Smooth muscle cell (in vitro differentiated cells): ENCODE data around the gene SLC2A9. TPM values are rescaled to one million over a fixed set of nuclear protein-coding genes. Genes with fewer than 3 reads are reported as not detected.

Source experiments
- DNase-seq: peaks from one replicate; lab custom pipeline; 2025; ENCODE audit not compliant: unreplicated experiment; lab: John Stamatoyannopoulos, UW
- H2AFZ ChIP-seq: fragments of 200-600 bp; sonication (generic); 2 replicates; pipeline ENCODE4 v1.6.0; 2016; ENCODE audit warnings: antibody characterized with exemption, low read depth, mild to moderate bottlenecking
- H3F3A ChIP-seq: fragments of 200-600 bp; sonication (generic); 2 replicates; pipeline ENCODE4 v1.6.0; 2017; ENCODE audit warnings: antibody characterized with exemption, low read depth
- H3K27ac ChIP-seq: fragments of 200-600 bp; sonication (generic); 2 replicates; pipeline ENCODE4 v1.5.1; 2016; ENCODE audit warnings: low read depth, mild to moderate bottlenecking
- H3K27me3 ChIP-seq: fragments of 200-600 bp; sonication (generic); 2 replicates; pipeline ENCODE4 v1.6.1; 2016; ENCODE audit warnings: low read depth, mild to moderate bottlenecking
- H3K36me3 ChIP-seq: fragments of 200-600 bp; sonication (generic); 2 replicates; pipeline ENCODE4 v1.5.1; 2016; ENCODE audit warnings: low read depth
- H3K4me1 ChIP-seq: fragments of 200-600 bp; sonication (generic); 2 replicates; pipeline ENCODE4 v1.5.1; 2016; ENCODE audit warnings: low read depth
- H3K4me2 ChIP-seq: fragments of 200-600 bp; sonication (generic); 2 replicates; pipeline ENCODE4 v1.6.0; 2016; ENCODE audit warnings: mild to moderate bottlenecking
- H3K4me3 ChIP-seq: fragments of 200-600 bp; sonication (generic); 2 replicates; pipeline ENCODE4 v1.5.1; 2016; ENCODE audit warnings: mild to moderate bottlenecking
- H3K79me2 ChIP-seq: fragments of 200-600 bp; sonication (generic); 2 replicates; pipeline ENCODE4 v1.6.0; 2016; ENCODE audit warnings: low read depth, mild to moderate bottlenecking
- H3K9ac ChIP-seq: fragments of 200-600 bp; sonication (generic); 2 replicates; pipeline ENCODE4 v1.6.0; 2016; ENCODE audit warnings: low read depth
- H3K9me3 ChIP-seq: fragments of 200-600 bp; sonication (generic); replicated peaks from 2 replicates; pipeline ENCODE4 v1.5.1; 2016; ENCODE audit warnings: low read depth
- H4K20me1 ChIP-seq: fragments of 200-600 bp; sonication (generic); 2 replicates; pipeline ENCODE4 v1.6.0; 2016; ENCODE audit warnings: low read depth
- WGBS: methylation state at CpG from one replicate; pipeline ENCODE4 v1.1.7; 2016; ENCODE audit warnings: low lambda C conversion rate; 5-methylcytosine and 5-hydroxymethylcytosine counted together
- polyA plus RNA-seq: library from polyadenylated mRNA; unstranded; fragments of >200 nt; fragmentation: Nextera tagmentation; extraction: Ambion mirVana; gene quantifications from 2 replicates; pipeline ENCODE4 v1.2.1, GENCODE V29; 2016
- total RNA-seq: library from RNA; depleted of rRNA; stranded (reverse); fragments of >200 nt; gene quantifications from 2 replicates; pipeline ENCODE4 v1.2.3, GENCODE V29; 2014
- TF ChIP-seq, protein P1 (sequence below): fragments of 200-600 bp; sonication (generic); IDR thresholded peaks from 2 replicates; pipeline ENCODE4 v1.5.1; 2017; ENCODE audit warnings: borderline replicate concordance, mild to moderate bottlenecking, antibody characterized with exemption; ENCODE audit not compliant: insufficient read depth, poor library complexity, severe bottlenecking

SLC2A9 gene
- total and polyA plus RNA-seq, 2 experiments from 2014 or later: 1.3 to 2.2 TPM

- H3K4me1 ChIP-seq: no peaks in the 10 kb centered on the region
- H4K20me1 ChIP-seq: no peaks in the 10 kb centered on the region
- DNase-seq: no peak
- H3K9ac ChIP-seq: no peak overlapping the region
- H3K79me2 ChIP-seq: no peaks in the 10 kb centered on the region
- no peaks in the 10 kb centered on the region for H3K36me3 ChIP-seq
- 82% methylated on average over 2 of the region's 2 CpGs for WGBS
- H3K9me3 ChIP-seq: peaks cover 3% of the 10 kb centered on the region
- no peak overlapping the region for H3K4me3 ChIP-seq
- no peaks in the 10 kb centered on the region for H3K27me3 ChIP-seq
- H3F3A ChIP-seq: no peaks in the 10 kb centered on the region
- TF ChIP-seq, protein P1, sequence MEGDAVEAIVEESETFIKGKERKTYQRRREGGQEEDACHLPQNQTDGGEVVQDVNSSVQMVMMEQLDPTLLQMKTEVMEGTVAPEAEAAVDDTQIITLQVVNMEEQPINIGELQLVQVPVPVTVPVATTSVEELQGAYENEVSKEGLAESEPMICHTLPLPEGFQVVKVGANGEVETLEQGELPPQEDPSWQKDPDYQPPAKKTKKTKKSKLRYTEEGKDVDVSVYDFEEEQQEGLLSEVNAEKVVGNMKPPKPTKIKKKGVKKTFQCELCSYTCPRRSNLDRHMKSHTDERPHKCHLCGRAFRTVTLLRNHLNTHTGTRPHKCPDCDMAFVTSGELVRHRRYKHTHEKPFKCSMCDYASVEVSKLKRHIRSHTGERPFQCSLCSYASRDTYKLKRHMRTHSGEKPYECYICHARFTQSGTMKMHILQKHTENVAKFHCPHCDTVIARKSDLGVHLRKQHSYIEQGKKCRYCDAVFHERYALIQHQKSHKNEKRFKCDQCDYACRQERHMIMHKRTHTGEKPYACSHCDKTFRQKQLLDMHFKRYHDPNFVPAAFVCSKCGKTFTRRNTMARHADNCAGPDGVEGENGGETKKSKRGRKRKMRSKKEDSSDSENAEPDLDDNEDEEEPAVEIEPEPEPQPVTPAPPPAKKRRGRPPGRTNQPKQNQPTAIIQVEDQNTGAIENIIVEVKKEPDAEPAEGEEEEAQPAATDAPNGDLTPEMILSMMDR: no peak
- no peak overlapping the region for H3K4me2 ChIP-seq
- H3K27ac ChIP-seq: no peak overlapping the region
- no peak overlapping the region for H2AFZ ChIP-seq
Observed at GRCh38 chr4:9841072-9841471, 180.2 kb downstream of the SLC2A9 start.

DNA sequence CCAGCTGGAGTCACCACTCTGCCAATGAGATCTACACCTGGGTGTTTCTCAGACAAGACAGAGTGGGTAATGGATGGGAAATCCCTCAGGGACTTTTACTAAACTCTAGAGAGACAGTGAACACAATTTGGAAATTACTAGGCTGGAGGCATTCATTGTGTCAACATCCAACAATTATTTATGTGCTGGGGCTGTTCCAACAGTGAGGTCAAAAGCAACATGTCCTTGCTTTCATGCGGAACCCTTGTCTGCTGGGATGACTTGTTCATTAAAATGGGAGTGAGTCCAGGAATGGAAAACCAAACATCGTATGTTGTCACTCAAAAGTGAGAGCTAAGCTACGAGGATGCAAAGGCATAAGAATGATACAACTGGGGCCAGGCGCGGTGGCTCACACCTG lies 185.9 kb downstream of the SLC2A9 start:
- H3K4me3 ChIP-seq: no peak overlapping the region
- peaks cover 3% of the 10 kb centered on the region for H3K9me3 ChIP-seq
- H3K79me2 ChIP-seq: no peaks in the 10 kb centered on the region
- no peak for DNase-seq
- H3K27ac ChIP-seq: no peak overlapping the region
- H4K20me1 ChIP-seq: no peaks in the 10 kb centered on the region
- TF ChIP-seq, protein P1: no peak
- H3K27me3 ChIP-seq: peaks cover 8% of the 10 kb centered on the region
- 95% methylated on average over 5 of the region's 5 CpGs for WGBS
- no peak overlapping the region for H3K4me2 ChIP-seq
- no peaks in the 10 kb centered on the region for H3K36me3 ChIP-seq
- H2AFZ ChIP-seq: no peak overlapping the region
- H3K4me1 ChIP-seq: no peaks in the 10 kb centered on the region
- no peaks in the 10 kb centered on the region for H3F3A ChIP-seq
- no peak overlapping the region for H3K9ac ChIP-seq

DNA sequence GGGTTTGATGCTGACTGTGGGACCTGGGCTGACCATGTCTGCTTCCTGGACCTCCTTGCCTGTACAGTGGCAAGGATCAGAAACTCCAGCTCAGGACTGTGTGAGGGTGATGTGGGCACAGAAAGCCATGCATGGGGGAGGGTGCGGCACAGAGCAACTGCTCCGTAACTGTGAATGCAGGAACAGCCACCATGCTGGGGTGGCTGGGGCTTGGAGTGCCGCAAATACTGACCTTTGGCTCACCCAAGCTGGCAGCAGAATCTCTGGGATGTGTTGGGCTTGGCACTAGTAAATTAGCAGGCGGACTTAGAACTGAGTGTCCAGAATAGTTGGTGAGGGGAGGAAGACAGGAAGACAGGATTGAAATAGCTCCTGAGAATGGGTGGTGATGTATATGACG lies 187.9 kb downstream of the SLC2A9 start:
- Histone ChIP-seq H3F3A (no peaks in the 10 kb centered on the region), H3K4me3 (no peak overlapping the region), H3K27me3 (peaks cover 19% of the 10 kb centered on the region), H3K36me3 (no peaks in the 10 kb centered on the region), H4K20me1 (no peaks in the 10 kb centered on the region), H3K4me1 (no peaks in the 10 kb centered on the region), H3K9me3 (no peaks in the 10 kb centered on the region), H2AFZ (no peak overlapping the region), H3K79me2 (no peaks in the 10 kb centered on the region), H3K27ac (no peak overlapping the region), H3K4me2 (no peak overlapping the region), H3K9ac (no peak overlapping the region)
- WGBS: 81% methylated on average over 5 of the region's 5 CpGs
- DNase-seq: no peak
- TF ChIP-seq, protein P1: no peak

GRCh38 chr4:9832640-9833039 lies 188.7 kb downstream of the SLC2A9 start:
- Histone ChIP-seq H3K4me3 (no peak overlapping the region), H3K27ac (no peak overlapping the region), H3K79me2 (no peaks in the 10 kb centered on the region), H3K9ac (no peak overlapping the region), H3F3A (no peaks in the 10 kb centered on the region), H4K20me1 (no peaks in the 10 kb centered on the region), H3K9me3 (no peaks in the 10 kb centered on the region), H3K4me2 (no peak overlapping the region), H3K4me1 (no peaks in the 10 kb centered on the region), H2AFZ (no peak overlapping the region), H3K27me3 (peaks cover 21% of the 10 kb centered on the region), H3K36me3 (no peaks in the 10 kb centered on the region)
- TF ChIP-seq, protein P1: no peak
- 80% methylated on average over 2 of the region's 2 CpGs for whole genome bisulfite sequencing
- no peak for DNase-seq
